GM18508 (cell line): ENCODE measurements around the gene DIS3L2.

Experiments
- ATAC-seq: cut with Tn5 transposase; IDR thresholded peaks from one replicate; pipeline ENCODE4 v1.9.1; 2021; ENCODE audit warnings: moderate number of reproducible peaks; ENCODE audit not compliant: insufficient read depth, unreplicated experiment

The DIS3L2 gene

GRCh38 chr2:232239951-232240681, 278.6 kb downstream of the DIS3L2 start:
- no peak for ATAC-seq

DNA sequence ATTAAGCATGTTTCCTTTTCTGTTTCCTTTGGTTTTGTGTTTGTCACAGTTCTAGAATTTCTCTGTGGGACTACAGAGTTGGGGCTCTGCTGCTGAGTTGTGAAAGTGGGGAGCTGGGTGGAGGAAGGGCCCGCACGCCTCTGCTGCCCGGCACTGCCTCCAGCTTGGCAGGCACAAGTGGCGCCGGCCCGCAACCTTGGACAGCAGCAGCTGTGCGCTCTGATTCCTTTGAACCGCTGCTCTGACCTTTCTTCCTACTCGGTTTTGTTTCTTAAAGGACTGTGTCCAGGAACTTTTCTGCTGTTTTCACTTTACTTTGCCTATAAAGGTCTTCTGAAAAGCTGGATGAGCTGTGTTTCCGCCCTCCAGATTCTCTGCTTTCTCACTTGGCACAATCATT, 279.4 kb downstream of the DIS3L2 start:
- no peak for ATAC-seq

DNA sequence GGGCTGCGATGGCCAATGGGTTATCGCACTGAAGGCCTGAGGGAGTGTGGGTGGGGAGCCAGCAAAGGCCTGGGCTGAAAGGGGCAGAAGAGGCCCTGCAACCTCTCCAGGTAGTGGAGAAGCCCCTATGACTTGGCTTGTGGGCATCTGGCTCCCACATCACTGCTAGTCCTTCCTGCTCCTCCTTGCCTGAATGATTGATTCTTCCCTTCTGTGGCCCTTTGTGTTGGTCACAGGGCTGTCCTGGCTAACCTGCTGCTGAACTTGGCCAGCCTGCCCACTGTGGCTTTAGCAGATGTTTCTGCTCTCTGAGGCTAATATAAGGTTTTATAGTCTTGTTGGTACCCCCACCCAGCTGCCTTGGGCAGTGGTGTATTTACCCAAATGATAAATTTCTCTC, 280.8 kb downstream of the DIS3L2 start:
- no peak for ATAC-seq

DNA sequence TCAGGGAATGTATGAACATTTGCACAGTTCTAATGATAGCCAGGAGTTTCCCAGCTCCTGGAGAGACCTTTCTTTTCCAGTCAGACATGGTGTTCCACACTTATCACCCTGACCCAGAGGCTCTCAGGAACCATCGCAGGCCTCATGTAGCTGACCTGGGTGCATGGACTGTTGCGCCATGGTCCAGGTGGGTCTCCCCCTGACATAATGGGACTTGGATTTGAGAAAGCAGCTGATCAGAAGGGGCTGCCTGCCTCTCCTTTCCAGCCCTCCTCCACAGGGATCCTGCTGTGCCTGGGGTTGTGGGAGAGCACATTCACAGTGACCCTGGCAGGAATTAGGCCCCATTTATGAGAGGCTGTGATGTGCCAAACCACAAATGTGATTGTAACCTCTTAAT, 283.6 kb downstream of the DIS3L2 start:
- ATAC-seq = no peak

DNA sequence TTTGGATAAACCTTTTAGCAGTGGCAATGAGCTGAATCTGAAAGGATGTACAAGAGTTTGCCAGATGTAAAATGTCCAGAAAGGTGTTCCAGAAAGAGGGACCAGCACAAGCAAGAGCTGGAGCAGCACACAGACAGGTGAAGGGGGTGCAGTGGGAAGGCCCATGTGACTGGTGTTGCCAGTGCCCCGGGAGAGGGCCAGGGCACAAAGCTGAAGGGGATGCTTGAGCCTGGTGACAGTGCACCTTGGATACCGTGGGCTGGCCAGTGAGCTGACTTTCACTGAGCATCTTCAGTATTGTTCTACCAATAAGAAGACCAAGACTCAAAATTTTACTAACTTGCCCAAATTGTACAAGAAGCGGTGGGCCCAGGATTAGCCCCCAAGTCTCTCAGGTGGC, 284.7 kb downstream of the DIS3L2 start:
- ATAC-seq = no peak

DNA sequence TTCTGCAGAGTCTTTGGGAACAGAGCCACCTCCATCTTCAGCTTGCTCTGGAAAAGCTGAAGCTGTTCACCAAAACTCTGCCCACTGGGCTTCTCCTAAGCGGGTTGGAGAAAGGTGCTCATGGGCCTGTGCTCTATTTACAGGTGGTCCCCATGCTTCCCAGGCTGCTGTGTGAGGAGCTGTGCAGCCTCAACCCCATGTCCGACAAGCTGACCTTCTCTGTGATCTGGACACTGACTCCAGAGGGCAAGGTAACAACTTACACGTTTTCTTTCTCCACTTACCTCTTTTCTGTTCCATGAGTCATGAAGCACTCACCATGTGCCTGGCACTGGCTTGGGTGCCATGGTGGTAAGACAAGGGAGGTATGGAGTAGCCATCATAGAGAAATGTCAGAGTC, 287.6 kb downstream of the DIS3L2 start:
- no peak for ATAC-seq

DNA sequence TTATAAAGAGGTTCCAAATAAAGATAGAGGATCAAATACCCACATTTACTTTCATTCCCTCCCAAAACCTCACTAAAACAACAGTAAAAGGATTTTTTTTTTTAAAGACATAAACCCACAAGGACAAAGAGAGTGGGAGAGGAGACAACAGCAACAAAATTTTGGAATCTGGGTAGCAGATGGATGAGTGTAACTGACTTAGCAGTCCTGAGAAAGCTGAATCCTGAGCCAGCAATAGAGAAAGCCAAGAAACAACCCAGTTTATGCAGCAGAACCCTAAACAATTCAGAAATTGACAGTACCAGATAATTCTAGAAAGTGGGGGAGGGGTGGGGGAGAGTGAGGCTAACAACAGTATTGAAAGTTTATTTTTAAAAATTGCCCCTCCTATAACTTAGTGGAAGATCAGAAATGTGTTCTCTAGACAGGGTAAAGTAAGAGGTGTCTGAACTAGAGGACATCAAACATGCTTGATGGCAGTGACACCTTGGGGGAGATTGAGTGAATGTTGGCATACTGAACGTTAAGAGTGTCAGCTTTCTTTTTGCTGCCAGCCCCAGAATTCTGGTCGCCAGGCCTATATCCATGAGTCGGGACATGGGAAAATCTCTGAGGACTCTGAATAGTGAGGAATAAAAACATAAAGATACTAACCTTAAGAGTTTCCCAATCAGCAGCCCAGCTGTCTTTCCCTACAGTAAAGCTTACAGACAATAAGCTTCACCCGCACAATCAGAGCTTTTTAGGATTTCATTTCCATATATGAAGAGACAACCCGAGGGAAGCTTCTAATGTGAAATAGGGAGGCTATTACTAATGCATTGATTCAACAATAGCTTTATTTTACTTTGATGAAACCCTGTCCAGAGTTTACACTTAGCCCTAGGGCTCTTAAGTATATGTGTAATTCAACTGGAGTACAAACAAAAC, 289.0 kb downstream of the DIS3L2 start:
- ATAC-seq = no peak

DNA sequence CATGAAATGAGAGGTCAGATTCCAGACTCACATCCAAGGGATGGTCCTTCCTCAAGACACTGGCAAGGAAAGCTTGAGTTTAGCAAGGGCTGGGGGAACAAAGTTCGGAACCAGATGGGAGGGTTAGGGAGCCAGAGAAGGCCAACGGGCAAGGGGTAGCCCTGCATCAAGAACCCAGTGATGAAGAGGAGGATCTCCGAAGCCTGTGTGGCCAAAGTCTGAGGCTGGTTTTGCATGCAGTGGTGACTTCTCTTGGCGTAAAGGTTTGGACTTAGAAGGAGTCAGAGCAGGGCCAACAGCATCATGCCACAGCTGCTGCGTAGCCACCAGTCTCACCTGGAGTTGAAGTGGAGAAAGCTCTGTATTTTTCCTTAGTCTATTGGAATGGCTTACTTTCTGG, 293.5 kb downstream of the DIS3L2 start:
- no peak for ATAC-seq

GRCh38 chr2:232260075-232260474, 298.6 kb downstream of the DIS3L2 start:
- ATAC-seq = no peak

GRCh38 chr2:232261776-232262175, 300.3 kb downstream of the DIS3L2 start:
- ATAC-seq = no peak

DNA sequence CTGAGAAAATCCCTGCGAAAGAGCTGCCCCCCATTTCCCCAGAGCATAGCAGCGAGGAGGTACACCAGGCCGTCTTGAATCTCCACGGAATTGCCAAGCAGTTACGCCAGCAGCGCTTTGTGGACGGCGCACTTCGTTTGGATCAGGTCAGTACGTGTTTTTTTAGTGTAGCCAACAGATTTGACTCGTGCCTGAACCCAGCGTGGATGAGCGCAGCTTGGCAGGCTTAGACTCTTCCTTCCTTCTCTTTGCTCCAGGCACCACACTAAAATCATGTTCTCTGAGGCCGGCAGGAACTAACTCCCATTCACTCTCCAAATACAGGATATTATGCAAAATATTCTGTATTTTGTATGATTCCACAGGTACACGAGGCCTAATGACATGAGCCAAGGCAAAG, 301.8 kb downstream of the DIS3L2 start:
- no peak for ATAC-seq

GRCh38 chr2:232264081-232264480, 302.6 kb downstream of the DIS3L2 start:
- no peak for ATAC-seq

GRCh38 chr2:232265329-232265728, 303.8 kb downstream of the DIS3L2 start:
- no peak for ATAC-seq

DNA sequence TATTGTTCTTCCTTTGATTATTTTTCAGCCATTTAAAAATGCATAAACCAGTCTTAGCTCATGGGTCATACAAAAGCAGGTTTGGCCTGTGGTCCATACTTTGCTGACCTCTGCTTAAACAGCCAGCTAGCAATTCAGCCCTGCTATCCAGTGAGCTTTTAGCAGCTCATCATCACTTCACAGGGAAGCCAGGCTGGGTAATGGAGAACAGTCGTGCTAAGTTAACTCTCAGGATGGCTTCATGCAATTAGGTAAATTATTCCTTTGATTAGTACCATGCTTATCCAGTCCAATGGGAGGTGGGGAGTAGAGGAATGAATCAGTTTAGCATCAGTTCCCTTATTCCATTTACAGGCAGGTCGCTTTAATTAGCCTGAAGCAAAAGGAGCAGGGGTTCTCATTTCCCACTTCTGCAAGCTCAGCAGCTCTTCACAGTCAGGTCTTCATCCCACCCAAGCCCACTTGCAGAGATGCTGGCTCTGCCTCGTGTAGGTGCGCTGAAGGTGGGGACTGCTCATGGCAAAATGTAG, 307.2 kb downstream of the DIS3L2 start:
- ATAC-seq = no peak

DNA sequence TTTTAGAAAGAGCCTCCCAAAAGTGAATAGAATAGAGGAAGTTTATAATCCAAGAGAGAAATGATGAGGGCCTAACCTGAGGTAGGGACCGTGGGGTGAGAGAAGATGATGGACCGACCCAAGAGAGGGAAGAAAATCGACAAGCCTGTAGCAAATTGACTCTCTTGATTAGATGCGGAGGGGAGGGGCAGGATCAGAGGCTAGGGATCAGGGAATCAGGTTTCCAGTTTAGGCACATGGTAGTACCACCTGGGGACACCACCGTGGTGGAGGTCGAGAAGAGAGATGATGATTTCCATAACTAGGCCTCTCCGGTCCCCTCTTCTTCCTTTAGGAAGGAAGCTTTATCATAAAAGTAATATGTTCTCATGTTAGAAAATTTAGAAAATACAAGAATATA, 308.4 kb downstream of the DIS3L2 start:
- no peak for ATAC-seq

- no peak for ATAC-seq
Measured at GRCh38 chr2:232273903-232274643, 312.6 kb downstream of the DIS3L2 start.

DNA sequence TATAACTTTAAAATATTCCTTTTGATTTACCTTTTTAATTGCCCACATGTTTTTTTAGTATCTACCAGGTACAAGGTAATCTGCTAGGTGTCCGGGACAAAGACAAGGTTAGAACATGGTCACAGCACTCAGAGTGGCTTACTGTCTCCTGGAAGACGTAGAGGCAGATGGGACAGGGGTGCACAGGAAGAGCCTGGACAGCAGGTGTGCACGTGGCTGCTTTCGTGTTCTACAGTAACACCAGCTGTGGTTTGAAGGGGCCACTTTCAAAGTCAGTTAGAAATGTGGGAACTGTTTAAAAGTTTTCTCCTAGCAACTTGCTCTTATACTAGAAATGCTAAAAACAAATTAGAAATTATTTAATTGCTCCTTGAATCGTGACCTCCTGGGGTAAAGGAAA, 314.2 kb downstream of the DIS3L2 start:
- no peak for ATAC-seq

GRCh38 chr2:232276084-232276732, 314.7 kb downstream of the DIS3L2 start:
- ATAC-seq = no peak

DNA sequence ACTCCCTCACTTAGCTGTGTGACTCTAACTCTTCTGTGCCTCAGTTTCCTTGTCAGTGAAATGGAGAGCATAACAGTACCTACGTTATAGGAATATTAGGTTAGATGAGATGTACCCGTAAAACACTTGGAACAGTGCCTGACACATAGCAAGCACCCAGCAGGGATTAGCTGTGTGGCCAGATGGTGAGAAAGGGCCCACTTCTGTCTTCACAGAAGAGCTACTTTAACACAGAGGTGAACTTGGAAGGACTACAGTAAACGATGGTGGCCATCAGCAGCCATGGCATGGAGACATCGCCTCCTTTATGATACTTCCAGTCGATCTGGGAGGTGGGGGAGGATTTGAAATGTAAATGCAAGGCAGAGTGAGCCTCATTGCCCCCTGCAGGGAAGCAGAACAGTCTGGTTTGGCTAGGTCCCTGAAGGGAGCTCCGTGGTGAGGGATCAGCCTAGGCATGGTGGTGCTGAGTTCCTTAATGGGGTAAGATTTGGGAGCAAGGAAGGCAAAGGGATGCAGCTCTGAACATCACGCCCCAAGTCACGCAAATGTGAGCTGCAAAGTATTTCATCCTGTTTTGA, 315.3 kb downstream of the DIS3L2 start:
- ATAC-seq = no peak

DNA sequence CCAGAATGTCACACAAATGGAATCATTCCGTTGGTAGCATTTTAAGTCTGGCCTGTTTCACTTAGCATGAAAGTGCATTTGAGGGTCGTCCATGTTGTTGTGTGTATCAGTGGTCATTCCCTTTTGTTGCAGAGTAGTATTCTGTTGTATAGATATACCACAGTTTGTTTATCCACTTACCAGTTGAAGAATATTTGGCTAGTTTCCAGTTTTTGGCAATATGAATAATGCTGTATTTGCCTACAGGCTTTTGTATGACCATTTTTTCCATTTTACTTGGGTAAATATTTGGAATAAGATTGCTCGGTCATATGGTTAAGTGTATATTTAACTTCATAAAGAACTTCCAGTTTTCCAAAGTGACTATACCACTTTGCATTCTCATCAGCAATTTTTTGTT, 317.0 kb downstream of the DIS3L2 start:
- no peak for ATAC-seq
